Uterus (tissue), 4 donors: ENCODE results near the gene HSD11B1L. TPM values are rescaled to one million over a fixed set of nuclear protein-coding genes. Genes with fewer than 3 reads are reported as not detected.

Experiments used
- DNase-seq, 2 donors: peaks; one replicate each; pipeline ENCODE4 v3.0.0-alpha.2; 2019 to 2020
- H3K27ac ChIP-seq, 2 donors: fragments of 200-600 bp; sonication (generic); 1 replicate in 1 of 2; 2 replicates in 1 of 2; pipeline ENCODE4 v1.5.1; 2016 to 2018
- H3K27me3 ChIP-seq, 2 donors: fragments of 200-600 bp; sonication (generic); one replicate each; pipeline ENCODE4 v1.5.1; 2018 to 2019; ENCODE audit warnings: control low read depth in 1 of 2
- H3K36me3 ChIP-seq, 2 donors: fragments of 200-600 bp; sonication (generic); one replicate each; pipeline ENCODE4 v1.5.1; 2019; ENCODE audit warnings: control low read depth in 1 of 2
- H3K4me1 ChIP-seq, 2 donors: fragments of 200-600 bp; sonication (generic); one replicate each; pipeline ENCODE4 v1.5.1; 2018 to 2019; ENCODE audit warnings: control low read depth in 1 of 2
- H3K4me3 ChIP-seq, 2 donors: fragments of 200-600 bp; sonication (generic); 1 replicate in 1 of 2; 2 replicates in 1 of 2; pipeline ENCODE4 v1.5.1; 2018 to 2019; ENCODE audit warnings: mild to moderate bottlenecking in 1 of 2
- H3K9me3 ChIP-seq, 2 donors: fragments of 200-600 bp; sonication (generic); one replicate each; pipeline ENCODE4 v1.5.1; 2019; ENCODE audit warnings: control low read depth in 1 of 2
- POLR2A ChIP-seq, 2 donors: fragments of 450-650 bp; IDR thresholded peaks; one replicate each; pipeline ENCODE4 v1.6.1; 2016; ENCODE audit warnings: antibody characterized with exemption in 2 of 2, mild to moderate bottlenecking in 1 of 2, moderate library complexity in 1 of 2
- intact Hi-C: fragments of 100-400 bp; cut with DNase I; formaldehyde crosslinking; loops from one replicate; pipeline ENCODE4 v1.15.1; 2023; ENCODE audit warnings: low total_unique reads
- total RNA-seq, 4 donors: library from RNA; depleted of rRNA in 3 of 4; stranded (reverse); fragments of >200 nt in 3 of 4; gene quantifications; one replicate each; pipeline versions ENCODE4 v1.1.0 to v1.2.4, GENCODE V29; 2014 to 2023
- TF ChIP-seq, protein P1 (sequence below), 4 experiments: fragments of 200-600 bp in 2 of 4; fragments of 450-650 bp in 2 of 4; sonication (generic) in 2 of 4; IDR thresholded peaks; one replicate each; pipeline ENCODE4 v1.5.1; 2016 to 2019; ENCODE audit warnings: antibody characterized with exemption in 4 of 4, mild to moderate bottlenecking in 2 of 4, moderate library complexity in 1 of 4
- donor health status: DM: yes; HTN: yes; CAD: no.

HSD11B1L gene
- total RNA-seq, 4 donors from 2014 or later = 0.26 to 17.8 (median 7.1) TPM

DNA sequence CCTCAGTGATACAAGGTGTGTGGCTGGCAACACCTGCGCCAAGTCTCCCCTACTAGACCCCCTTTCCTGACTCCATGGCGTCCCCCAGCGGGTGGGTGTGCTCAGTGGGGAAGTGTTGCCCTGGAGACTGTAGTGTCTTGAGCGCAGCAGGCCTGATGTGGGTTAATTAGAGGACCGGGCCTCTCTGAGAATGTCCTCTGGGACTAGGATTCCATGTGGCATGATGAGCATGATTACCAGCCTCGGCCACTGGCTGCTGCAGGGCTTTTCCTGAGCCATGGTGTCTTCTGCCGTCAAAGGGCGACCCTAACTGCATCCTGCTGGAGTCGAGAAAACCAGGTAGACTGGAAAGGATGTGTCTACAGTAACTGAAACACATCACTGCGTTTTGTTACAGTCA, 28.6 kb upstream of the HSD11B1L start:
- intact Hi-C loops = no loop called here
- Histone ChIP-seq H3K4me3 (no peak overlapping the region), H3K4me1 (no peaks in the 10 kb centered on the region), H3K9me3 (no peaks in the 10 kb centered on the region), H3K27ac (no peak overlapping the region), H3K27me3 (no peaks in the 10 kb centered on the region), H3K36me3 (peaks cover 0 to 2% of the 10 kb centered on the region in 2 donors)
- TF ChIP-seq, protein P1, sequence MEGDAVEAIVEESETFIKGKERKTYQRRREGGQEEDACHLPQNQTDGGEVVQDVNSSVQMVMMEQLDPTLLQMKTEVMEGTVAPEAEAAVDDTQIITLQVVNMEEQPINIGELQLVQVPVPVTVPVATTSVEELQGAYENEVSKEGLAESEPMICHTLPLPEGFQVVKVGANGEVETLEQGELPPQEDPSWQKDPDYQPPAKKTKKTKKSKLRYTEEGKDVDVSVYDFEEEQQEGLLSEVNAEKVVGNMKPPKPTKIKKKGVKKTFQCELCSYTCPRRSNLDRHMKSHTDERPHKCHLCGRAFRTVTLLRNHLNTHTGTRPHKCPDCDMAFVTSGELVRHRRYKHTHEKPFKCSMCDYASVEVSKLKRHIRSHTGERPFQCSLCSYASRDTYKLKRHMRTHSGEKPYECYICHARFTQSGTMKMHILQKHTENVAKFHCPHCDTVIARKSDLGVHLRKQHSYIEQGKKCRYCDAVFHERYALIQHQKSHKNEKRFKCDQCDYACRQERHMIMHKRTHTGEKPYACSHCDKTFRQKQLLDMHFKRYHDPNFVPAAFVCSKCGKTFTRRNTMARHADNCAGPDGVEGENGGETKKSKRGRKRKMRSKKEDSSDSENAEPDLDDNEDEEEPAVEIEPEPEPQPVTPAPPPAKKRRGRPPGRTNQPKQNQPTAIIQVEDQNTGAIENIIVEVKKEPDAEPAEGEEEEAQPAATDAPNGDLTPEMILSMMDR (IDR thresholded peaks at IDR 0.05) = no peak
- no peak for TF ChIP-seq POLR2A (IDR thresholded peaks at IDR 0.05)
- DNase-seq = no peak

DNA sequence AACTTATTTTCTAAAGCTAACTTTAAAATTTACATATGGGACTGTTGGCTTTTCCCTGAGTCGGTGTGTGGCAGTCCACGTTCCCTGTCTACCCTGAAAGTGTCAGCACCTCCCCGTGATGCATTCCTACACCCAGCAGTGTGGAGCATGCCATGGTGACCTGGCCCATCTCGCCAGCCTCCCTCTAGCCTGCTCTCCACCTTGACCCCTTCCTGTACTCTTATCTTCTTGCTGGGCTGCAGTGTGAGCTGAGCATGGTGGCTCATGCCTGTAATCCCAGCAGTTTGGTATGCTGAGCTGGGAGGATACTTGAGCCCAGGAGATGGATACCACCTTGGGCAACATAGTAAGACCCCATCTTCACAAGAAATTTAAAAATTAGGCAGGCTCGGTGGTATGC, 25.9 kb upstream of the HSD11B1L start:
- Histone ChIP-seq H3K36me3 (peaks cover 0 to 2% of the 10 kb centered on the region in 2 donors), H3K9me3 (no peaks in the 10 kb centered on the region), H3K4me3 (no peak overlapping the region), H3K4me1 (no peaks in the 10 kb centered on the region), H3K27me3 (no peaks in the 10 kb centered on the region), H3K27ac (no peak overlapping the region)
- intact Hi-C loops = no loop called here
- DNase-seq = no peak
- TF ChIP-seq, protein P1 (IDR thresholded peaks at IDR 0.05) = no peak
- no peak for TF ChIP-seq POLR2A (IDR thresholded peaks at IDR 0.05)

DNA sequence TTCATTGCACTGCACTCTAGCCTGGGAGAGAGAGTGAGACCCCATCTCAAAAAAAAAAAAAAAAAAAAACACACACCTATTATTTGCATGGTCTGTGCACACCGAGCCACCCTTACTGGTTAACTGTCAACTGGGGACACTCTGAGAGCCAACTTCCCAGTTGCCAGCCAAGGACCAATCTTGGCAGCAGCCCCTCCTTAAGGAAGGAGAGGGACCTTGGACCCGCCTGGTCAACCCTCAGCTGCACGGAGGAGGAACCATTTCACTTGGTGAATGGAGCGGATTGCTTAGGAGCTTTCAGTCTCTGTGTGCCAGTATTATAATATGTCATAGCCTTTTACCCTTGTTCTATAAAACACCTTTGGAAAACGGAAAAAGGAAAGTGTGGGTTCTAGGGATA, 25.4 kb upstream of the HSD11B1L start:
- no peak overlapping the region for H3K4me3 ChIP-seq
- H3K27me3 ChIP-seq = no peaks in the 10 kb centered on the region
- peaks cover 0 to 2% of the 10 kb centered on the region in 2 donors for H3K36me3 ChIP-seq
- DNase-seq = no peak
- H3K4me1 ChIP-seq = no peaks in the 10 kb centered on the region
- no peak for TF ChIP-seq POLR2A (IDR thresholded peaks at IDR 0.05)
- TF ChIP-seq, protein P1 (IDR thresholded peaks at IDR 0.05) = no peak
- intact Hi-C loops = no loop called here
- H3K27ac ChIP-seq = no peak overlapping the region
- no peaks in the 10 kb centered on the region for H3K9me3 ChIP-seq

DNA sequence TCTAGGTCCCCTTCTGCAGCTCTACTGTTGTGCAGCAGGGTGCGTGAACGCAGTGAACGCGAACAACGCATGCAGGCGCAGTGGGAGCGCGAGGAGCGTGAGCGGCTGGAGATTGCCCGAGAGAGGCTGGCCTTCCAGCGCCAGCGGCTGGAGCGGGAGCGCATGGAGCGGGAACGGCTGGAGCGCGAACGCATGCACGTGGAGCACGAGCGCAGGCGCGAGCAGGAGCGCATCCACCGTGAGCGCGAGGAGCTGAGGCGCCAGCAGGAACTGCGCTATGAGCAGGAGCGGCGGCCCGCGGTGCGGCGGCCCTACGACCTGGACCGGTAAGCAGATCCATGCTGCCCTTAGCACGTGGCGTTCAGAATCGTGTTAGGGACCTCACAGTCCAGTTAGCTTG, 19.3 kb upstream of the HSD11B1L start:
- TF ChIP-seq POLR2A (IDR thresholded peaks at IDR 0.05) = no peak
- TF ChIP-seq, protein P1 (IDR thresholded peaks at IDR 0.05) = no peak
- Histone ChIP-seq H3K9me3 (no peaks in the 10 kb centered on the region), H3K4me3 (no peak overlapping the region), H3K27ac (no peak overlapping the region), H3K4me1 (no peaks in the 10 kb centered on the region), H3K36me3 (no peaks in the 10 kb centered on the region), H3K27me3 (no peaks in the 10 kb centered on the region)
- DNase-seq = no peak
- intact Hi-C loops = no loop called here

DNA sequence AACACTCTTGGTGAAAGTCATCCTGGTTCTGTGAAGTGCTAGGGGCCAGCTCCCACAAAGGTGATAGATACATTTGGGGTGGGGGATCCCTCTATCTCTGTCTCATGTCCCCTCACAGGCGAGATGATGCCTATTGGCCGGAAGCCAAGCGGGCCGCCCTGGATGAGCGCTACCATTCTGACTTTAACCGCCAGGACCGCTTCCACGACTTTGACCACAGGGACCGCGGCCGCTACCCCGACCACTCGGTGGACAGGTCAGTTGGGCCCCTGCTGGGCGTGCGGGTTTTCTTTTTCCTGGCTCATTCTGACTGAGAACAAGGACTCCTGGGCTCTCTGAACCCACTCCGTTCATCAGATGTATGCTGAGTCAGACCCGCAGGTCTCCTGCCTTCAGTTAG, 16.9 kb upstream of the HSD11B1L start:
- TF ChIP-seq POLR2A (IDR thresholded peaks at IDR 0.05) = no peak
- TF ChIP-seq, protein P1 (IDR thresholded peaks at IDR 0.05) = no peak
- Histone ChIP-seq H3K9me3 (no peaks in the 10 kb centered on the region), H3K27ac (no peak overlapping the region), H3K36me3 (no peaks in the 10 kb centered on the region), H3K4me1 (no peaks in the 10 kb centered on the region), H3K4me3 (no peak overlapping the region), H3K27me3 (no peaks in the 10 kb centered on the region)
- DNase-seq = no peak
- intact Hi-C loops = no loop called here
